AG04450 (cell line): Measurements from ENCODE around the gene RNF39. TPM values are rescaled to one million over a fixed set of nuclear protein-coding genes. Genes with fewer than 3 reads are reported as not detected.

Source experiments
- CTCF ChIA-PET: fragments of 300-600, 350-600 bp; formaldehyde crosslinking; extraction: SDS; loops from one replicate; lab custom pipeline; 2022; ENCODE audit warnings: antibody characterized with exemption, inconsistent platforms; lab: Charles Lee
- POLR2A ChIA-PET: fragments of 350-600 bp; formaldehyde crosslinking; extraction: SDS; loops from one replicate; lab custom pipeline; 2021; ENCODE audit warnings: antibody characterized with exemption, inconsistent platforms; lab: Yijun Ruan, JAX
- DNase-seq: peaks from one replicate; pipeline ENCODE4 v3.0.0-alpha.2; 2011; ENCODE audit warnings: low read depth, low spot score
- H3K27ac ChIP-seq: one replicate; pipeline ENCODE4 v1.5.1; 2012; ENCODE audit warnings: low read depth, low read length, control low read depth
- H3K27me3 ChIP-seq: one replicate; pipeline ENCODE4 v1.6.0; 2012; ENCODE audit warnings: low read length; ENCODE audit not compliant: control insufficient read depth, insufficient read depth
- H3K4me3 ChIP-seq: 2 replicates; pipeline ENCODE4 v1.5.1; 2011; ENCODE audit warnings: mild to moderate bottlenecking, low read depth, low read length, control low read depth
- H3K9me3 ChIP-seq: 2 replicates; pipeline ENCODE4 v1.5.1; 2012; ENCODE audit warnings: low read length; ENCODE audit not compliant: control insufficient read depth, insufficient read depth
- CTCF ChIP-seq: IDR thresholded peaks from 2 replicates; pipeline ENCODE4 v1.5.1; 2011; ENCODE audit warnings: low read depth, low read length, control low read depth, inconsistent platforms
- polyA plus RNA-seq: library from polyadenylated mRNA; depleted of rRNA; stranded (reverse); fragments of >200 nt; gene quantifications from 2 replicates; pipeline ENCODE4 v1.2.3, GENCODE V29; 2011

Gene RNF39
- polyA plus RNA-seq, 1 experiment, result not detected

- ChIA-PET POLR2A (no interaction called here), CTCF (interaction anchor here (1.6 kb wide), 1 partner anchor 16 kb away, joined by 3 read pairs; no protein-coding TSS in a partner anchor)
- H3K27ac ChIP-seq, result no peak overlapping the region
Measured at GRCh38 chr6:30087876-30088275, 12.3 kb upstream of the RNF39 start.

GRCh38 chr6:30077218-30077617, 1.6 kb upstream of the RNF39 start:
- Histone ChIP-seq H3K4me3 (no peak overlapping the region), H3K27ac (no peak overlapping the region), H3K27me3 (peaks cover 70% of the 10 kb centered on the region), H3K9me3 (no peaks in the 10 kb centered on the region; the same call in 1 of the 2 replicates)
- TF ChIP-seq CTCF, result no peak
- ChIA-PET CTCF (interaction anchor here (1.0 kb wide), 1 partner anchor 54 kb away, joined by 3 read pairs; no protein-coding TSS in a partner anchor), POLR2A (no interaction called here)
- DNase-seq, result no peak

More at GRCh38 chr6:30087876-30088275, 12.3 kb upstream of the RNF39 start:
- H3K4me3 ChIP-seq, result no peak overlapping the region
- DNase-seq, result no peak
- H3K9me3 ChIP-seq, result no peaks in the 10 kb centered on the region
- peaks cover 10% of the 10 kb centered on the region for H3K27me3 ChIP-seq
- no peak for TF ChIP-seq CTCF

- POLR2A ChIA-PET, result no interaction called here
- DNase-seq, result no peak
- Histone ChIP-seq H3K27ac (no peak overlapping the region), H3K27me3 (peaks cover 79% of the 10 kb centered on the region), H3K9me3 (no peaks in the 10 kb centered on the region; the same call in 1 of the 2 replicates), H3K4me3 (no peak overlapping the region)
- TF ChIP-seq CTCF, result peak; percentile 36; the same call in 1 of the 2 replicates
- CTCF ChIA-PET, result no interaction called here
Measured at GRCh38 chr6:30075790-30076732, 492 bp upstream of the RNF39 start.

GRCh38 chr6:30074331-30075093, 1.1 kb downstream of the RNF39 start:
- ChIA-PET POLR2A (interaction anchor here (0.7 kb wide), 1 partner anchor 1793 kb away, joined by 5 read pairs; the partner anchor contains the start of gene PGBD1), CTCF (interaction anchor here (0.7 to 1.4 kb wide), 4 partner anchors 8 to 57 kb away, joined by 3 to 6 read pairs (median 4); no protein-coding TSS in a partner anchor)
- H3K27me3 ChIP-seq, result peaks cover 82% of the 10 kb centered on the region
- no peak overlapping the region for H3K27ac ChIP-seq
- peak overlapping the region; percentile 35 for H3K4me3 ChIP-seq
- no peak for TF ChIP-seq CTCF
- DNase-seq, result no peak
- H3K9me3 ChIP-seq, result no peaks in the 10 kb centered on the region; the same call in 1 of the 2 replicates
